ENCODE measurements around the gene ATP5PB.

ATP5PB gene, protein sequence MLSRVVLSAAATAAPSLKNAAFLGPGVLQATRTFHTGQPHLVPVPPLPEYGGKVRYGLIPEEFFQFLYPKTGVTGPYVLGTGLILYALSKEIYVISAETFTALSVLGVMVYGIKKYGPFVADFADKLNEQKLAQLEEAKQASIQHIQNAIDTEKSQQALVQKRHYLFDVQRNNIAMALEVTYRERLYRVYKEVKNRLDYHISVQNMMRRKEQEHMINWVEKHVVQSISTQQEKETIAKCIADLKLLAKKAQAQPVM

DNA sequence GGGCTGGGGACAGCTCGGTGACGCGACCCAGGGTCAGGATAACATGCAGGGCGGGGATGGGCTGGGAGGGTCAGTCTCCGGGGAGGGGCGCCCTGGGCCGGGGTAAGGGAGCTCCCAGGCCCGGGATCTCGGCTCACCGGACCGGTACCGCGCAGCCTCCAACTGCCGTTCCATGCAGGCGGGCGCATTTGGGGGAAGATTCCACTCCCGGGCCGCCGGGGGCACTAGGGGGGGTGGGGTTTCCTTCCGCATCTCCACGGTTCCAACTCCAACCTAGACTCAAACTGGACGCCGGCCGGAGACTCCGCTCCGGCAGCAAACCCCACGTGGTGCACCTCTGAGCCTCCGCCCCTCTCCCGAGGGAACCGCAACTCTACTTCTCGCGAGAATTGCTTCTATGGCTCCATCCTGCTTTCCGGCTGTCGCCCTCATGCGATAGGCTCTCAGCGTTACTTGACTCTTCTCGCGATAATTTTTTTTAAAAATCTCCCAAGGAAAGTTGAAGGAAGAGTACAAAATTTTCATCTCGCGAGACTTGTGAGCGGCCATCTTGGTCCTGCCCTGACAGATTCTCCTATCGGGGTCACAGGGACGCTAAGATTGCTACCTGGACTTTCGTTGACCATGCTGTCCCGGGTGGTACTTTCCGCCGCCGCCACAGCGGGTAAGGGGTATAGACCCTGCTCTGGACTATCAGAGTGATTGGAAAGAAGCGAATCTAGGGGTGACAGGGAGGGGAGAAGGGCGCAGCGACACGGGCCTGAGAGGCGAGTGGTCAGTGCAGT, at the start of gene ATP5PB, which contains the start of gene WDR77:
ATP5PB (plus strand) TSS at position 547 of the 785 bp plus-strand sequence; CDS start at position 625, 78 bp downstream.
WDR77 (minus strand) TSS at position 339 of the 785 bp plus-strand sequence; CDS start at position 252, 87 bp downstream.
- in situ Hi-C loops (cut with MboI; ENCODE audit: low pct_unique_long_range_greater_than_20kb, low sequenced_read_pairs), result no loop called here
- peak; percentile 98 for DNase-seq

DNA sequence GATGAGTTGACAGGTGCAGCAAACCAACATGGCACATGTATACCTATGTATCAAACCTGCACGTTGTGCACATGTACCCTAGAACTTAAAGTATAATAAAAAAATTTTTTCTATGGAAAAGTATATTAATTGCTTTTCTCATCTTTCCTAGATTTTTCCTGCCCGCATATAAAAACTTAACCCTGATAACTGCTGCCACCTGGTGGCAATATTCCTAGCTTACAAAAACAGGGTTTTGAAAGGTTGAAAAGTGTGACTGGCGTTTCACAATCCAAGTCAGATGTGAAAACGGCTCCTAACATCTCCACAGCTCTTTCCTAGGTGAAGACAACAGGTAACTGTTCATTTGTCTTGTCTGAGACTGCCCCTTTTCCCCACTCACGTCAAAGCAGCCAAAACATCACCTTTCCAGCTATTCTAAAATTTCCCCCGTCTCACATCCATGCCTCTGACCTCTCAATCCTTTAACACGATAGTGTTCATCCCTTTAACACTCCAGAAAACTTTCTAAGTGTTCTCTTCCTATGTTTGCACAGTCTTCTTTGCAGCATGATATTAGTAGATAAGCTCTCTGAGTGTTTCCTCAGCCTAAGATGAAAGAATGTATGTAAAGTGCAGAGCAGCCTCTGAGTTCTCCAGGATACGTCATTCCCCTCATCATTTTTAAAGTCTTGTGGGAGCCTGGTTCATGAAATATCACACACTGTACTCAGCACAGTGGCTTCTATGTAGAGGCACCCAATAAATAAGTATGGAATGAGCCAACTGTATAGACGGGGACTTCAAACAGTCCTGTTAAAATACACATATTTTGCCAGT, 49.3 kb upstream of the ATP5PB start:
- peak; percentile 58 for DNase-seq
- in situ Hi-C loops (cut with MboI; ENCODE audit: low pct_unique_long_range_greater_than_20kb, low sequenced_read_pairs), result loop anchor here (10.0 kb wide), 1 partner anchor 175 kb away; the partner anchor contains the start of gene CHI3L2

DNA sequence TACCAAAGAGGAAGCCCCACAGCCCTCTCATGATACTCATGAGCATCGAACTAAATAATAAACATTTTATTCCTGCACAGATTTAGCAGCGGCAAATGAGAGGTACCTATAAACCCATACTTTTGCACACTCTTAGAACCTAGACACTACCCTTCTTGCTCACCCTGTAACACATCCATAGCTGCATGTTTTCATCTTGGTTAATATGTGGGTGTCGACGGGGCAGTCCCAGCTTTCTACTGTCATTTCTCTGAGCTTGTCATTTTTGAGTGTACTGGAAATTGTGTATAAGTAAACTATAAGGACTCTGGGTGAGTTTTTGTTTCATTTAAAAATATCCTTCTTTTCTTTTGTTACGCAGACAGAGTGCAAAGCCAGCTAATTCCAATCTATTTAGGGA, 47.2 kb upstream of the ATP5PB start:
- DNase-seq, result no peak
- in situ Hi-C loops (cut with MboI; ENCODE audit: low pct_unique_long_range_greater_than_20kb, low sequenced_read_pairs), result no loop called here

DNA sequence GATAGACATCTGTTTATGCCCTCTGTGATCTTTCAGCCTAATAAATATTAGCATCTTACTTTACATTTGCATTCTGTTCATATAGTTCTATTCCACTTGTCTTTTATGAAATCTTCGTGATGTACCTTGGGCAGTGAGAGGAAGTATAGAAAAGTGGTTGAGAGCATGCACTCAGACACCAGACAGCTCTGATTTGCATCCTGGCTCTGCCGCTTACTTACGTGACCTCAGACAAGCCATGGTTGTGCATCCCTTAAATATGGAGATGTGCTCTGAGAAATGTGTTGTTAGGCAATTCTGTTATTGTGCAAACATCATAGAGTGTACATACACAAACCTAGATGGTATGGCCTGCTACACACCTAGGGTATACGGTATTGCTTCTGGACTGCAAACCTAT, 44.7 kb upstream of the ATP5PB start:
- in situ Hi-C loops (cut with MboI; ENCODE audit: low pct_unique_long_range_greater_than_20kb, low sequenced_read_pairs), result no loop called here
- DNase-seq, result no peak

DNA sequence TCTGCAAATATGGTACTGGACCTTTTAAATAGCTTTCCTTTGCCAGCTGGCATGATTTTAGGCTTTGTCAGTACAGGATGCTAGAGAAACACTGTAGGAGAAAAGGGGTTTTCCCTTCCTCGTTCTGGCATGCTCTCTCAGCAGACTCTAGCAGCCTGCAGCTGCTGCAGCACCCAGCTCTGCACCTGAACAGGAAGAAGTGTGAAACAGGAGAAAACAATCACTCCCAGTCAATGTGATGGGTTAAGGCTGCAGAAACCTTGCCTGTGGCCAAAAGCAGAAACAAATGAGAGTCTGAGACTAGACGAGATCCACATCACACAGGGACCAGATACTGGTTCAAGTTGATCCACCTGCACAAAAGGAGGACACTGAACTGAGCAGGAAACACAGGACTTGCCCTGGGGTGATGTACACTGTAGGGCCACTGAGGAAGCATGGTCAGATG, 42.9 kb upstream of the ATP5PB start:
- in situ Hi-C loops (cut with MboI; ENCODE audit: low pct_unique_long_range_greater_than_20kb, low sequenced_read_pairs), result no loop called here

DNA sequence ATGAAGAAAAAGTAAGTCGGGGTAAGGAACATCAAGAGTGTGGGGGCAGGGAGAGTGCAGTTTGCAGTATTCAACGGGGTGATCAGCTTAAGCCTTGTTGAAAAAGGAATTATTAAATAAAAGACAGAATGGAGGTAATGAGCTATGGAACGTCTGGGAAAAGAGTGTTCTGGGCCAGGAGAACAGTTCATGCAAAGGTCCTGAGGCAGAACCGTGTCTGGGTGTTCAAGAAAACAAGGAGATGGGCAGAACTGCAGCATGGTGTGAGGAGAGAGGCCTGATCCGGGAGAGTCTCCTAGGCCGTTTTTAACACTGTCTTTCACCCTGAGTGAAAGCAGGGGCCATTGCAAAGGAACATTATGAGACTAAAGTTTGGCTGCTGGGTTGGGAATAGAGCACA, 42.0 kb upstream of the ATP5PB start:
- in situ Hi-C loops (cut with MboI; ENCODE audit: low pct_unique_long_range_greater_than_20kb, low sequenced_read_pairs), result no loop called here
- no peak for DNase-seq

More for the DNA sequence above, 42.9 kb upstream of the ATP5PB start:
- DNase-seq, result no peak

DNA sequence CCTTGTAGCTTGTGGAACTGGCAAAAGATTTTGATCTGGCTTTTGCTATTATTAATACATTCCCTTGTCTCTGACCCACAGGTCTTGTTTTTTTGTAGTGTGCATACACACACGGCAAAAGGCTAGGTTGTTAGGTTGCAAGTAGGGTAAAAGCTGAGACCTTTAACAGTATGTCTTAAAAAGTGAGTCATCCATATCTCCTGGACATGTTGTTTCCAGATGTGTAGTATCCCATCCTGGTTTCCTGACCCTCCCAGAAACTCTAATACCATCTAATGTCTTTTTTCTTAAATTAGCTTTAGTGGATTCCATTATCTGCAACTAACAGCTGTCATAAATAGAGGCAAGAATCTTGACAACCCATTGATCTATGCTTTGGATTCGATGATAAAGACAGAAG, 36.4 kb upstream of the ATP5PB start:
- in situ Hi-C loops (cut with MboI; ENCODE audit: low pct_unique_long_range_greater_than_20kb, low sequenced_read_pairs), result no loop called here
- DNase-seq, result no peak

DNA sequence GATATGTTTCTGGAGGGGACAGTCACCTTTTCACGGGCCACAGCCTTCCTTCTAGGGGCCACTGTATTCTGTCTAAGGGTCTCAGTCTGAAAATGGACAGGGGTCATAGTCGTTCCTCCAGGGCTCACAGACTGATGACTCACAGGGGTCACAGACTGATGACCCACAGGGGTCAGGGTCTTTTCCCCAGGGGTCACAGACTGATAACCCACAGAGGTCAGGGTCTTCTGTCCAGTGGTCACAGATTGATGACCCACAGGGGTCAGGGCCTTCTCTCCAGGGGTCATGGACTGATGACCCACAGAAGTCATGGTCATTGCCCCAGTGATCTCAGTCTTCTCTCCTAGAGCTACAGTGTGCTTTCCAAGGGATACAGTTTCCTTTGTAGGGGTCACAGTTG, 34.5 kb upstream of the ATP5PB start:
- no peak for DNase-seq
- in situ Hi-C loops (cut with MboI; ENCODE audit: low pct_unique_long_range_greater_than_20kb, low sequenced_read_pairs), result no loop called here

DNA sequence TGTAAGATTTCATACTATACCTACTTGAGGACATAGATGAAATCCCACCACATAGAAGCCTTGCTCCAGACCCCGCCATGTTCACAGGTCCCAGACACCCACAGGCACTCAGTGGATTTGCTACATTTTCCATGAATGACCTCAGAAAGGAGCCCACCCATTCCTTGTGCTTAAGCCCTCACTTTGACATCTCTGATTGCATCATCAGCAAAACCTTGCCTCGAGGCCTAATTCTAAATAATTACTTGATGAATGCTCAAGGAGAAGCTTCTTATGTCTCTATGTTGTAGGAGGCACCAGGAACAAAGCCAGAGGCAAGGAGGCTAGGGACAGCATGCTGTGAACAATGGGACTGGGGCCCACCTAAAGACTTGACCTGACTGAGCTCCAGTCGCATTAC, 33.8 kb upstream of the ATP5PB start:
- in situ Hi-C loops (cut with MboI; ENCODE audit: low pct_unique_long_range_greater_than_20kb, low sequenced_read_pairs), result no loop called here
- DNase-seq, result no peak

DNA sequence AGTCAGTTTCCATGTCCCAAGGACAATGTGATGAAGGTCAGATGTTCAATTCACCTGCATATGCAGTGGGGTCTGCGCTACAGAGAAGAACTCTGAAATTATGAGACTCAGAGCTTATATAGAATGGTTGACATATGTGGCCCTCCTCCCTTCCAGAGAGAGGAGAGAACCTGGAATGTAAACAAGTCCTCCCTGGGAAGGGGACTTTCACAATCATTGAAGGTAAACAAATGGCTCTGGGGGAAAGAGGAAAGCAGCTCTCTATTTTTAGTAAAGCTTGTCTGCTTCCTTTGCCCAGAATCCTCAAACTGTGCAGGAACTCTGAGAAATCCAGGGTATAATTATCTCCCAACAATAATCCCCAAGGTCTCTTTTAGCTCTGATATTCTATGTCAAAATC, 31.5 kb upstream of the ATP5PB start:
- DNase-seq, result no peak
- in situ Hi-C loops (cut with MboI; ENCODE audit: low pct_unique_long_range_greater_than_20kb, low sequenced_read_pairs), result no loop called here

DNA sequence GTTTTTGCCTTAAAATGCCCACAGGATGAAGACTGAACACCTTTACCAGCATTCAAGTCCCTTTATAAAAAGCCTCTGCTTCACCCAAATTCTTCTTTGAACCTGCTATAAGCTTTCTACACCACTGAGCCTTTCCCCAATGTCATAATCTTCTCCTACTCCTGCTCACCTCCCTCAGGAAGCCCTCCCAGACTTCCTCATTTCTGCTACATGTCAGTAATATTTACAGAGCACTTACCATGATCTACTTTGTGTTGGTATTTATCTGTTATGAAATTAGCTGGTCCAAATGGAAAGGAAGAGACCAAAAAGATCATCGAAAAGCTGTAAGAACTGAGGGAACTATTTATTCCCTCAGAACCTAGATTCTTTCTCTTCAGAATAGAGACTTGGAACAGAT, 30.2 kb upstream of the ATP5PB start:
- in situ Hi-C loops (cut with MboI; ENCODE audit: low pct_unique_long_range_greater_than_20kb, low sequenced_read_pairs), result no loop called here

DNA sequence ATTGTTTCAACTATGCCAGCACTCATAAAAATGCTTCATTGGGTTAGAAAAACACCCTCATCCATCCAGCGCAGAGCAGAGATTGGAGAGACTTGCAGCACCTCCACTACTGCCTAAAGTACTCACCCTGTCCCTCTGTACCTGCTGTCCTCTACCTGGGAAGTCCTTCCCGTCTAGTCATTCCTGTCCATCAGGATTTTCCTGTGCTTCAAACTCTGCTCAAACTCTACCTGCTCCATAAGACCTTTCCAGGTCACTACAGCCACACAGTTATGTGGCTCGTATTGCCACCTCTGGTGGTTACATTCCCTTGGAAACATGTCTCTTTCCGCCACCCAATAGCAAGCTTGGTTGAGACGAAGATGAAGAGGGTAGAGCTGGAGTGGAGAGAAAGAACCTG, 28.9 kb upstream of the ATP5PB start:
- no peak for DNase-seq
- in situ Hi-C loops (cut with MboI; ENCODE audit: low pct_unique_long_range_greater_than_20kb, low sequenced_read_pairs), result no loop called here

More for the DNA sequence above, 30.2 kb upstream of the ATP5PB start:
- DNase-seq, result no peak

DNA sequence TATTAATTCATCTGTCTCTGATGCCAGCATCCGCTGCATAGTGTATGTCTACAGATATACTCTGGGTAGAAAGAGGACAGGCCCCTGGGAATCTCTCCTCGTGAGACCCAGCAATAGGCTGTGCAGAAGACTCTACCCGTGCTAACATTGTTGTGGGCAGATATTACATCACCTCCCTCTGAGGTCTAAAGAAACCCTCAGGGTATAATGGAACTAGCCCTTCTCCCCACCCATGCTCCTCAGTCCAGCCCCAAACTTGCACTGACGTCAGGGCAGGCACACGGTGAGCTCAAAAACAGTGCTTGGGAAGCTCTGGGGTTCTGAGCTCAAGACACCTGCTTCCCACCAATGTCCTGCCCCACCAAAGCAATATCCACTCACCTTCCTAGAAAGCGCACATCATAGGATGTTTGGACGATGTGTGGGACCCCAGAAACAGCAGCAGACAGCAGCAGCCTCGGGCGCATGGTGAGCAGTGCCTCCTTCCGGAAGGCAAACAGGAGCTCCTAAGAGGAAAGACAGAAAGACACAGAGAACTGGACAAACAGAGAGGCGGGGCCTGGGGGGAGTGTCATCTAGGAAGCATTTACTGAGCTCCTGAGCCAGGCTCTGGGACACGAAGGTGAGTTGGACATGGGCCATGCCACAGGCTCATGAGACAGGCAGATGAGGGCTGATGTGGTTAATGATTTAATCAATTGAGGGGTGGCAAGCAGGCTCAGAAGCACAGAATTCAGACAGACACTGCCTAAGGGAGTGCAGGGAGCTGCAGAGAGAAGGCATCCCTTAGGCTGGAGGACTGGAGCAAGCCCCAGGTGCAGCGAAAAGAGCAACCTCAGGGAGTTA, 26.5 kb upstream of the ATP5PB start:
- in situ Hi-C loops (cut with MboI; ENCODE audit: low pct_unique_long_range_greater_than_20kb, low sequenced_read_pairs), result no loop called here
- no peak for DNase-seq

DNA sequence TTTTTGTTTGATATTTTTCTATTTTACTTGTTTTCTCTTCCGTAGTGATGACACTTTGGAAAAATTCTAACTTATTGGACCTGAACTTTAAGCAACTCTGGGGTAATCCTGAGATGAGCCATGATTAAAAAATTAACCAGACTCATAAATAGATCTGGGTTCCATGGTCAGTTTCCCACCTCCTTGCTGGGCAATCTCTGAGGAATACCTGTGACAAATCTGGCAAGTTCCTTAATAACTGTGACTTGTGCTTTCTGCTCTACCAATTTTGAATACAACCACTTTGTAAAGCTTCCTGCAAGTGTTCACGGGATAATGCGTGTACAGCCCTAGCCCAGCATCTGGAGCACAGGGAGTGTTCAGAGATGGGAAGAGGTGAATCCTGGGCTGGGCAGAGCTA, 25.0 kb upstream of the ATP5PB start:
- no peak for DNase-seq
- in situ Hi-C loops (cut with MboI; ENCODE audit: low pct_unique_long_range_greater_than_20kb, low sequenced_read_pairs), result no loop called here

DNA sequence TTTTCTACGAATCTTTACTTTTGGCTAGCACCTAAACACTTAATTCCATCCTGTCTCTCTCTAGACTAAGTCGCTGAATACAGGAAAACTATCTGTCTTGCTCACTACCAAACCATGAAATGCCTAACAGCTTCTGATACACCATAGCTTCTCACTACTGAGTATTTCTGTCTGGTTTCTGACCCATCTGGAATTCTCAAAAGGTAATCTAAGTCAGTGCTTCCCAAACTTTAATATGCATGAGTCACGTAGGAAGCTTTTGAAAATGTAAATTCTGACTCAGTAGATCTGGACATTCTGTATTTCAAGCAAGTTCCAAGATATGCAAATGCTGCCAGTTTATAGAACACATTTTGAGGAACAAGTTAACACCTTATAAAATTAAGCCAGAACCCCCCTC, 12.5 kb upstream of the ATP5PB start:
- DNase-seq, result no peak
- in situ Hi-C loops (cut with MboI; ENCODE audit: low pct_unique_long_range_greater_than_20kb, low sequenced_read_pairs), result no loop called here

DNA sequence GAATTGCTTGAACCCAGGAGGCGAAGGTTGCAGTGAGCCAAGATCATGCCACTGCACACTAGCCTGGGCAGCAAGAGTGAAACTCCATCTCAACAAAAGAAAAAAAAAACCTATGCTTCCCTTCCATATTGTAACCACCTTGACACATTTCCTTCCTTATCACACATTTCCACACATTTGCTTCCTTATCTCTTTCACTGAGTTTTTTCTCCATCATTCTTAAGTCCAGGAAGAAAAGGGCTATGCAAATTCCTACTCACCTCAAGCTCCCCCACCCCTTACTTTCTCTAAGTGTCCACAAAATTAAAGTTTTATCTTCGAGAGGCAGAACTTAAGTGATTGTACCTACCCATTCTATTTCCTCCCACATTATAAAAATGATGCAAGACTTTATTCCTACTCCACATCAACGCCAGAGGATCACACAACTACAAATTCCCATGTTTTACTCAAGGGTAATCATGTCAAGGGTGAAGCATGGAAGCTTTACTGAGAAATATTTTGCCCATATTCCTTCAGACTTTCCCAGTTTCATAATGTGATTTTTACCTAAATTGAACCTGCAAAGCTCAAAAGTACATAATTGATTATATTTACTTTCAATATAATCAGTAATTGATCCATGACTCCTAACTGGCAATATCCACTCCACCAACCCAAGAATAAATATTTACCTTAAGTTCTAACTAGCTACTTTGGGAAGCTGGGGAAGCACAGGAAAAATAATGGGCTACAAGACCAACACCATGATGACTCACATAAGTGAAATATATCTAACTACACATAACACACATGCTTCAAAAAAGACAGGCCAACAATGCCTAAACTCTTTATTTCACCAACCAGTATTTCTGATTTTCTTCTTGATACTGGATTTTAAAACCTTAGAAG, 9.6 kb upstream of the ATP5PB start:
- in situ Hi-C loops (cut with MboI; ENCODE audit: low pct_unique_long_range_greater_than_20kb, low sequenced_read_pairs), result no loop called here

DNA sequence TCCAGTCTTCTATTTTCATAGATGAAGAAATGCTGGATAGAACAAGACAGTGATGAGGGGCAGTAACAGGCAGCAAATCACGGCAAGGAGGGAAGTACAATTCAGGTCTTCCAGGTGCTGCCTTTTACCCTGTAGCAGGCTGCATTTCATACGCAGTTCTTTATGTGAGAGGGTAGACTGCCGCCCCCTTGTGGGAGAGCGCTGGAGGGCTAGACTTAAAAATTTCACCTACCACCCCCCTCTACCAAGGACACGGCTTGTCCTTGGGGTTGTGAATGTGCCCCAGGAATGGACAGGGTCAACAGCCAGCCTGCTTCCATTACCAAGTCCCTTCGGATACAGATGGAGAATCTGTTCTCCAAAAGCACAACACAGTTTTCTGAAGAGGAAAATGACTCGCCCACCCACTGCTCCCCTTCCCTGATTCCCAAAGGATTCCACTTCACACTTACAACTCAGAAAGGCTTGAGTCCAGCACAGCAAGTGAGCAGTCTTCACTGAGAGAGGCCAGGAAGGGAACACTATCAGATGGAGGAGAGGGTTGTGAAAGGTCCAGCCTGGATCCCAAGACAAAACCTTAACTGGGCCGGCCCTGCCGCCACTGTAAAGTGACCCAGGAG, 7.6 kb upstream of the ATP5PB start:
- in situ Hi-C loops (cut with MboI; ENCODE audit: low pct_unique_long_range_greater_than_20kb, low sequenced_read_pairs), result no loop called here
- DNase-seq, result peak; percentile 74

More for the DNA sequence above, 9.6 kb upstream of the ATP5PB start:
- no peak for DNase-seq
